ENCODE results near the gene LHCGR.
"Not testable (repeated sequence)": the region's sequence is repeated elsewhere in the genome, so short reads cannot be mapped to it uniquely, and the experiment has no call there.

DNA sequence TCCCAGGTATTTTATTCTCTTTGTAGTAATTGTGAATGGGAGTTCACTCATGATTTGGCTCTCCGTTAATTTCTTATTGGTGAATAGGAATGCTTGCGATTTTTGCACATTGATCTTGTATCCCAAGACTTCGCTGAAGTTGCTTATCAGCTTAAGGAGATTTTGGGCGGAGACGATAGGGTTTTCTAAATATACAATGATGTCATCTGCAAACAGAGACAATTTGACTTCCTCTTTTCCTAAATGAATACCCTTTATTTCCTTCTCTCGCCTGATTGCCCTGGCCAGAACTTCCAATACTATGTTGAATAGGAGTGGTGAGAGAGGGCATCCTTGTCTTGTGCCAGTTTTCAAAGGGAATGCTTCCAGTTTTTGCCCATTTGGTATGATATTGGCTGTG, 51.9 kb downstream of the LHCGR start:
- not testable (repeated sequence) for TF ChIP-seq POLR2A (IDR thresholded peaks at IDR 0.05; ENCODE audit: low read depth, low read length); CEBPB (IDR thresholded peaks at IDR 0.05; ENCODE audit: low read depth, low read length); SMC3 (IDR thresholded peaks at IDR 0.05; ENCODE audit: low read depth, low read length); RCOR1 (IDR thresholded peaks at IDR 0.05; ENCODE audit: insufficient replicate concordance, low read length); MAFK (IDR thresholded peaks at IDR 0.05; ENCODE audit: low read depth, low read length); NFE2L2 (IDR thresholded peaks at IDR 0.05; ENCODE audit: low read depth, low read length); FOS (IDR thresholded peaks at IDR 0.05; ENCODE audit: low read depth, low read length); RFX5 (IDR thresholded peaks at IDR 0.05; ENCODE audit: low read depth, low read length); MXI1 (IDR thresholded peaks at IDR 0.05; ENCODE audit: borderline replicate concordance, low read depth, low read length); BHLHE40 (IDR thresholded peaks at IDR 0.05; ENCODE audit: low read depth, low read length)
- TF ChIP-seq, protein P1, sequence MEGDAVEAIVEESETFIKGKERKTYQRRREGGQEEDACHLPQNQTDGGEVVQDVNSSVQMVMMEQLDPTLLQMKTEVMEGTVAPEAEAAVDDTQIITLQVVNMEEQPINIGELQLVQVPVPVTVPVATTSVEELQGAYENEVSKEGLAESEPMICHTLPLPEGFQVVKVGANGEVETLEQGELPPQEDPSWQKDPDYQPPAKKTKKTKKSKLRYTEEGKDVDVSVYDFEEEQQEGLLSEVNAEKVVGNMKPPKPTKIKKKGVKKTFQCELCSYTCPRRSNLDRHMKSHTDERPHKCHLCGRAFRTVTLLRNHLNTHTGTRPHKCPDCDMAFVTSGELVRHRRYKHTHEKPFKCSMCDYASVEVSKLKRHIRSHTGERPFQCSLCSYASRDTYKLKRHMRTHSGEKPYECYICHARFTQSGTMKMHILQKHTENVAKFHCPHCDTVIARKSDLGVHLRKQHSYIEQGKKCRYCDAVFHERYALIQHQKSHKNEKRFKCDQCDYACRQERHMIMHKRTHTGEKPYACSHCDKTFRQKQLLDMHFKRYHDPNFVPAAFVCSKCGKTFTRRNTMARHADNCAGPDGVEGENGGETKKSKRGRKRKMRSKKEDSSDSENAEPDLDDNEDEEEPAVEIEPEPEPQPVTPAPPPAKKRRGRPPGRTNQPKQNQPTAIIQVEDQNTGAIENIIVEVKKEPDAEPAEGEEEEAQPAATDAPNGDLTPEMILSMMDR (conservative IDR thresholded peaks at IDR 0.05; ENCODE audit: low read depth, low read length), result not testable (repeated sequence)
- TF ChIP-seq, protein P2, sequence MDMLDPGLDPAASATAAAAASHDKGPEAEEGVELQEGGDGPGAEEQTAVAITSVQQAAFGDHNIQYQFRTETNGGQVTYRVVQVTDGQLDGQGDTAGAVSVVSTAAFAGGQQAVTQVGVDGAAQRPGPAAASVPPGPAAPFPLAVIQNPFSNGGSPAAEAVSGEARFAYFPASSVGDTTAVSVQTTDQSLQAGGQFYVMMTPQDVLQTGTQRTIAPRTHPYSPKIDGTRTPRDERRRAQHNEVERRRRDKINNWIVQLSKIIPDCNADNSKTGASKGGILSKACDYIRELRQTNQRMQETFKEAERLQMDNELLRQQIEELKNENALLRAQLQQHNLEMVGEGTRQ (IDR thresholded peaks at IDR 0.05; ENCODE audit: low read depth, low read length), result not testable (repeated sequence)
- TF ChIP-seq, protein P3, sequence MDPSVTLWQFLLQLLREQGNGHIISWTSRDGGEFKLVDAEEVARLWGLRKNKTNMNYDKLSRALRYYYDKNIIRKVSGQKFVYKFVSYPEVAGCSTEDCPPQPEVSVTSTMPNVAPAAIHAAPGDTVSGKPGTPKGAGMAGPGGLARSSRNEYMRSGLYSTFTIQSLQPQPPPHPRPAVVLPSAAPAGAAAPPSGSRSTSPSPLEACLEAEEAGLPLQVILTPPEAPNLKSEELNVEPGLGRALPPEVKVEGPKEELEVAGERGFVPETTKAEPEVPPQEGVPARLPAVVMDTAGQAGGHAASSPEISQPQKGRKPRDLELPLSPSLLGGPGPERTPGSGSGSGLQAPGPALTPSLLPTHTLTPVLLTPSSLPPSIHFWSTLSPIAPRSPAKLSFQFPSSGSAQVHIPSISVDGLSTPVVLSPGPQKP (IDR thresholded peaks at IDR 0.05; ENCODE audit: borderline replicate concordance, low read depth, low read length), result not testable (repeated sequence)
